Measurements from ENCODE around the gene CCDC92. TPM values are rescaled to one million over a fixed set of nuclear protein-coding genes. Genes with fewer than 3 reads are reported as not detected.

CCDC92 gene
- polyA plus RNA-seq, 1 donor from 2014 or later = 11.3 TPM

DNA sequence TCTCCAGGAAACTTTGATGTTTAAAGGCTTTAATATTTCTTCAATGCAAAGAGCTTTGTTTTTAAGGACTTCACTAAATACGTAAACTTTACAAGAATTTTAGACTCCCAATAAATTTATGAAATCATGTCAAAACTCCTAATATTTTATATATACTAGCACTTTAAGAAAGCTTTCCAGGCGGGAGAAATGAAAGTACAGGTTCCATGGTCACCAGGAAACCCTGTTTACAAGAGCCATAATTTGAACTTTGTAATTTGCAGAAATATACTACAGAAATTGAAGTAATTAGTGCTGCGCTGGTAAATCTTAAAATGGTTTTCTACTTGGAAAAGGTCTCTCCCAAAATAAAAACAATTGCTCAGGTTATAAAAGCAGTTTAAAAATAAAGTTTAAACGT lies 8.8 kb downstream of the CCDC92 start:
- Histone ChIP-seq H4K20me1 (ENCODE audit: insufficient read depth) (peaks cover 5% of the 10 kb centered on the region), H3K9me3 (ENCODE audit: low read length) (no peaks in the 10 kb centered on the region), H3K36me3 (ENCODE audit: insufficient read depth, low read length) (no peaks in the 10 kb centered on the region), H3K9ac (ENCODE audit: low read length) (no peak overlapping the region), H3K27ac (ENCODE audit: low read length) (no peak overlapping the region), H3K9me2 (ENCODE audit: insufficient read depth, low read length) (no peaks in the 10 kb centered on the region), H2AFZ (ENCODE audit: low read depth, low read length) (no peak overlapping the region), H3K79me2 (replicated peaks; ENCODE audit: insufficient read depth, low read length) (peaks cover 13% of the 10 kb centered on the region), H3K27me3 (ENCODE audit: insufficient read depth, low read depth, low read length) (no peaks in the 10 kb centered on the region), H3F3A (ENCODE audit: insufficient read depth, low read length, poor library complexity, severe bottlenecking) (no peaks in the 10 kb centered on the region), H3K4me3 (ENCODE audit: low read length) (no peak overlapping the region), H3K4me2 (ENCODE audit: low read length) (no peak overlapping the region)
- TF ChIP-seq EZH2 (IDR thresholded peaks at IDR 0.05; ENCODE audit: borderline replicate concordance, insufficient read depth, low read length, poor library complexity, severe bottlenecking) (no peak), TAF1 (IDR thresholded peaks at IDR 0.05; ENCODE audit: low read depth) (no peak)

GRCh38 chr12:123962513-123962912 lies 10.1 kb downstream of the CCDC92 start:
- TF ChIP-seq RAD21 (conservative IDR thresholded peaks at IDR 0.05) = no peak
- TF ChIP-seq MXI1 (conservative IDR thresholded peaks at IDR 0.05; ENCODE audit: poor library complexity, severe bottlenecking) = no peak
- no peak for TF ChIP-seq EZH2 (IDR thresholded peaks at IDR 0.05; ENCODE audit: borderline replicate concordance, insufficient read depth, low read length, poor library complexity, severe bottlenecking)
- TF ChIP-seq CTCF (IDR thresholded peaks at IDR 0.05; ENCODE audit: poor library complexity, severe bottlenecking) = no peak
- no peak for TF ChIP-seq TAF1 (IDR thresholded peaks at IDR 0.05; ENCODE audit: low read depth)
- TF ChIP-seq, protein P1, sequence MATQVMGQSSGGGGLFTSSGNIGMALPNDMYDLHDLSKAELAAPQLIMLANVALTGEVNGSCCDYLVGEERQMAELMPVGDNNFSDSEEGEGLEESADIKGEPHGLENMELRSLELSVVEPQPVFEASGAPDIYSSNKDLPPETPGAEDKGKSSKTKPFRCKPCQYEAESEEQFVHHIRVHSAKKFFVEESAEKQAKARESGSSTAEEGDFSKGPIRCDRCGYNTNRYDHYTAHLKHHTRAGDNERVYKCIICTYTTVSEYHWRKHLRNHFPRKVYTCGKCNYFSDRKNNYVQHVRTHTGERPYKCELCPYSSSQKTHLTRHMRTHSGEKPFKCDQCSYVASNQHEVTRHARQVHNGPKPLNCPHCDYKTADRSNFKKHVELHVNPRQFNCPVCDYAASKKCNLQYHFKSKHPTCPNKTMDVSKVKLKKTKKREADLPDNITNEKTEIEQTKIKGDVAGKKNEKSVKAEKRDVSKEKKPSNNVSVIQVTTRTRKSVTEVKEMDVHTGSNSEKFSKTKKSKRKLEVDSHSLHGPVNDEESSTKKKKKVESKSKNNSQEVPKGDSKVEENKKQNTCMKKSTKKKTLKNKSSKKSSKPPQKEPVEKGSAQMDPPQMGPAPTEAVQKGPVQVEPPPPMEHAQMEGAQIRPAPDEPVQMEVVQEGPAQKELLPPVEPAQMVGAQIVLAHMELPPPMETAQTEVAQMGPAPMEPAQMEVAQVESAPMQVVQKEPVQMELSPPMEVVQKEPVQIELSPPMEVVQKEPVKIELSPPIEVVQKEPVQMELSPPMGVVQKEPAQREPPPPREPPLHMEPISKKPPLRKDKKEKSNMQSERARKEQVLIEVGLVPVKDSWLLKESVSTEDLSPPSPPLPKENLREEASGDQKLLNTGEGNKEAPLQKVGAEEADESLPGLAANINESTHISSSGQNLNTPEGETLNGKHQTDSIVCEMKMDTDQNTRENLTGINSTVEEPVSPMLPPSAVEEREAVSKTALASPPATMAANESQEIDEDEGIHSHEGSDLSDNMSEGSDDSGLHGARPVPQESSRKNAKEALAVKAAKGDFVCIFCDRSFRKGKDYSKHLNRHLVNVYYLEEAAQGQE (IDR thresholded peaks at IDR 0.05; ENCODE audit: borderline replicate concordance) = no peak
- TF ChIP-seq EP300 (conservative IDR thresholded peaks at IDR 0.05; ENCODE audit: poor library complexity, severe bottlenecking) = no peak
- no peak for TF ChIP-seq SMC3 (conservative IDR thresholded peaks at IDR 0.05; ENCODE audit: poor library complexity)
- TF ChIP-seq POLR2AphosphoS5 (IDR thresholded peaks at IDR 0.05) = no peak
- H3K79me2 ChIP-seq (replicated peaks; ENCODE audit: insufficient read depth, low read length) = peaks cover under 1% of the 10 kb centered on the region
- H3F3A ChIP-seq (ENCODE audit: insufficient read depth, low read length, poor library complexity, severe bottlenecking) = no peaks in the 10 kb centered on the region
- H3K36me3 ChIP-seq (ENCODE audit: insufficient read depth, low read length) = no peaks in the 10 kb centered on the region
- H3K9me2 ChIP-seq (ENCODE audit: insufficient read depth, low read length) = no peaks in the 10 kb centered on the region
- no peaks in the 10 kb centered on the region for H3K27me3 ChIP-seq (ENCODE audit: insufficient read depth, low read depth, low read length)
- no peak overlapping the region for H3K4me2 ChIP-seq (ENCODE audit: low read length)
- no peak overlapping the region for H3K9ac ChIP-seq (ENCODE audit: low read length)
- H3K9me3 ChIP-seq (ENCODE audit: low read length) = no peaks in the 10 kb centered on the region
- no peak overlapping the region for H3K4me3 ChIP-seq (ENCODE audit: low read length)
- H2AFZ ChIP-seq (ENCODE audit: low read depth, low read length) = no peak overlapping the region
- H4K20me1 ChIP-seq (ENCODE audit: insufficient read depth) = no peaks in the 10 kb centered on the region
- no peak overlapping the region for H3K27ac ChIP-seq (ENCODE audit: low read length)
